ENCODE results near the gene EPS15.
"Not testable (repeated sequence)": the region's sequence is repeated elsewhere in the genome, so short reads cannot be mapped to it uniquely, and the experiment has no call there.

The EPS15 gene

DNA sequence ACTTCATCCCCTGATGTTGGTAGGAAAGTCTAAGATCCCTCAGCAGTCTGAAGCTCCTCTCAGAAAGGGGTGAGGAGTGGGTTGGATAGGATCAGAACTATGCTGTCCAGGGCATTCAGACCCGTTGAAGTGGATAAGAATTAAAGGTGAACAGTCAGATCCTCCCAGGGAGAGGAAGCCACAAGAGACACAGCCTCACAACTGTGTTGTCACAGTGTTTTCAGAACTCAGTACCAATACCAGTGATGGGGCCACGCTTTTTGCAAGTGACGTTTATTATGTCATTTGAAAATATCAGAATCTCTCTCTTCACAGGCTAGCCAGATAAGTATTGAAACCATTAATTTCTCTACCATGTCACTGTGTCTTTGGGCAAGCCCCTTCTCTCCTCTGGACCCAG lies 15.4 kb upstream of the EPS15 start:
- TF ChIP-seq, protein P1, sequence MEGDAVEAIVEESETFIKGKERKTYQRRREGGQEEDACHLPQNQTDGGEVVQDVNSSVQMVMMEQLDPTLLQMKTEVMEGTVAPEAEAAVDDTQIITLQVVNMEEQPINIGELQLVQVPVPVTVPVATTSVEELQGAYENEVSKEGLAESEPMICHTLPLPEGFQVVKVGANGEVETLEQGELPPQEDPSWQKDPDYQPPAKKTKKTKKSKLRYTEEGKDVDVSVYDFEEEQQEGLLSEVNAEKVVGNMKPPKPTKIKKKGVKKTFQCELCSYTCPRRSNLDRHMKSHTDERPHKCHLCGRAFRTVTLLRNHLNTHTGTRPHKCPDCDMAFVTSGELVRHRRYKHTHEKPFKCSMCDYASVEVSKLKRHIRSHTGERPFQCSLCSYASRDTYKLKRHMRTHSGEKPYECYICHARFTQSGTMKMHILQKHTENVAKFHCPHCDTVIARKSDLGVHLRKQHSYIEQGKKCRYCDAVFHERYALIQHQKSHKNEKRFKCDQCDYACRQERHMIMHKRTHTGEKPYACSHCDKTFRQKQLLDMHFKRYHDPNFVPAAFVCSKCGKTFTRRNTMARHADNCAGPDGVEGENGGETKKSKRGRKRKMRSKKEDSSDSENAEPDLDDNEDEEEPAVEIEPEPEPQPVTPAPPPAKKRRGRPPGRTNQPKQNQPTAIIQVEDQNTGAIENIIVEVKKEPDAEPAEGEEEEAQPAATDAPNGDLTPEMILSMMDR (conservative IDR thresholded peaks at IDR 0.05; ENCODE audit: control insufficient read depth, insufficient read depth, low read depth, low read length): no peak
- no peak overlapping the region for H3K4me3 ChIP-seq (ENCODE audit: control insufficient read depth, low read depth, low read length)
- DNase-seq (ENCODE audit: low read depth): no peak

DNA sequence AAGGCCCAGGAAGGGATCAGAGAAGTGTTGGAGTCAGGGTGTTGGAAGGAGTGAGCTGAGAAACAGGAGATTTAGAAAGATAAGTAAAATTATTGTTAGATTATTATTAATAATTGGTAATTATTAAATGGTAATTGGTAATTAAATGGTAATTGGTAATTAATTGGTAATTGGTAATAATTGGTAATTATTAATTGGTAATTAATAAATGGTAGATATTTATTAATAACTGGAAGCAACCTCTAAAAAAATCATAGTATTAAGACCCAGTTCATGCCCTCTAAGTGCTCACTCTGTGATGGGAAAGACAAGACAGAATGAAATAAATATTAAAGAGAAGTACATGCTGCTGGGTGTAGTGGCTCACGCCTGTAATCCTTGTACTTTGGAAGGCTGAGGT lies 13.8 kb upstream of the EPS15 start:
- H3K4me3 ChIP-seq (ENCODE audit: control insufficient read depth, low read depth, low read length): no peak overlapping the region
- TF ChIP-seq, protein P1 (conservative IDR thresholded peaks at IDR 0.05; ENCODE audit: control insufficient read depth, insufficient read depth, low read depth, low read length): no peak
- DNase-seq (ENCODE audit: low read depth): no peak

DNA sequence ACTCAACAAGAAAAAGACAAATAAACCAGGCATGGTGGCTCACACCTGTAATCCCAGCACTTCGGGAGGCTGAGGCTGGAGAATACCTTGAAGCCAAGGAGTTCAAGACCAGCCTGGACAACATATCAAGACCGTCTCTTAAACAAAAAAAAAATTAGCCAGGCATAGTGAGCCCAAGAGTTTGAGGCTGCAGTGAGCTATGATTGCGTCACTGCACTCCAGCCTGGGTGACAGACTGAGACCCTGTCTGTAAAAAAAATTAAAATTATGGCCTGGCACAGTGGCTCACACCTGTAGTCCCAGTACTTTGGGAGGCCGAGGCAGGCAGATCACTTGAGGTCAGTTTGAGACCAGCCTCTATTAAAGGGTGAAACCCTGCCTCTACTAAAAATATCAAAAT lies 11.4 kb upstream of the EPS15 start:
- DNase-seq (ENCODE audit: low read depth); H3K4me3 ChIP-seq (ENCODE audit: control insufficient read depth, low read depth, low read length): not testable (repeated sequence)

DNA sequence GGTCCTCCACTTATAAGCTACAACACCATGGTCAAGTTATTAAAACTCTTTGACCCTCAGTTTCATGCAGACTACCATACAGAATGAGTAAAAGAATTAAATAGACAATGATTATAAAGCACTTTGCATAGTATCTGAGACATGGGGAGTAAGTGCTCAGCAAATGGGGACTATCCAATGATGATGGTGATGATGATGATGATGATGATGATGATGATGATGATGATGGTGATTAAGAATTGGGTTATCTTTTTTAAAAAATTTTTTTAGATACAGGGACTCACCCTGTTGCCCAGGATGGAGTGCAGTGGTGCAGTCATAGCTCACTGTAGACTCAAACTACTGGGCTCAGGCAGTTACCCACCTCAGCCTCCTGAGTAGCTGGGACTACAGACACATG lies 8.1 kb upstream of the EPS15 start:
- DNase-seq (ENCODE audit: low read depth): no peak
- no peak overlapping the region for H3K4me3 ChIP-seq (ENCODE audit: control insufficient read depth, low read depth, low read length)
- TF ChIP-seq, protein P1 (conservative IDR thresholded peaks at IDR 0.05; ENCODE audit: control insufficient read depth, insufficient read depth, low read depth, low read length): no peak

DNA sequence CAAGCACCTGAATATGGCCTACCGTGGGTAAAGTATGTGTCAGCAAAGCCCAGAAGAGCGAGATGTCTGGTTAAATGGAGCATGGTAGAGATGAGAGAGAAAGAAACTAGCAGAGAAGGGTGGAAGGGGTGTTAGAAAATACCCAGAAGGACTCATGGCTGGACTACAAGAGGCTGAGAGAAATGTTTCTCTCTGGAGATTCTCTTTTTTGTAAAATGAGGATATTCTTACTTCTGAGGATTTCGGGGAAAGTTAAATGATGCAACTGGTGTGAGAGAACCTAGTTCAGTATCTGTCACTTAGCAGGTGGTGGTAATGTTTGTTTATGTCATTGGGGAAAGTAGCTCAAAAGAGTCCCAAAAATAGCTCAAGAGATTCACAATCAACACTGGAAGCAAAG lies 7.2 kb upstream of the EPS15 start:
- no peak overlapping the region for H3K4me3 ChIP-seq (ENCODE audit: control insufficient read depth, low read depth, low read length)
- no peak for DNase-seq (ENCODE audit: low read depth)
- TF ChIP-seq, protein P1 (conservative IDR thresholded peaks at IDR 0.05; ENCODE audit: control insufficient read depth, insufficient read depth, low read depth, low read length): no peak

DNA sequence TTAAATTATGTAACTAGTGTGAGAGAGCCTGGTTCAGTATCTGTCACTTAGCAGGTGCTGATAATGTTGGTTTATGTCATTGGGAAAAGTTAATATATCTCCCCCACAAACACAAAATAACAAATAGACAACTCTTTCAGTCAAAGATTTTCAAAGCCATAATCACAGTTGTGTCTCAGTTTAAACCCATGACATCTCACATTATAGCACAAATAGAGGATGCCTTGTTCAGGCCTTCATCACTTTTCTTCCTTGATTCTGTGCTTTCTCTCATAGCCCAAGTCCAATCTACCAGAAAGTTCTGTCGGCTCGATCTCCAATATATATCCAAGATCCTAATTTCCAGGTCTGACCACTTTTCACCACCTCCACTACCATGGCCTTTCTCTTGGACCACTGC lies 6.2 kb upstream of the EPS15 start:
- DNase-seq (ENCODE audit: low read depth): no peak
- TF ChIP-seq, protein P1 (conservative IDR thresholded peaks at IDR 0.05; ENCODE audit: control insufficient read depth, insufficient read depth, low read depth, low read length): no peak
- no peak overlapping the region for H3K4me3 ChIP-seq (ENCODE audit: control insufficient read depth, low read depth, low read length)

DNA sequence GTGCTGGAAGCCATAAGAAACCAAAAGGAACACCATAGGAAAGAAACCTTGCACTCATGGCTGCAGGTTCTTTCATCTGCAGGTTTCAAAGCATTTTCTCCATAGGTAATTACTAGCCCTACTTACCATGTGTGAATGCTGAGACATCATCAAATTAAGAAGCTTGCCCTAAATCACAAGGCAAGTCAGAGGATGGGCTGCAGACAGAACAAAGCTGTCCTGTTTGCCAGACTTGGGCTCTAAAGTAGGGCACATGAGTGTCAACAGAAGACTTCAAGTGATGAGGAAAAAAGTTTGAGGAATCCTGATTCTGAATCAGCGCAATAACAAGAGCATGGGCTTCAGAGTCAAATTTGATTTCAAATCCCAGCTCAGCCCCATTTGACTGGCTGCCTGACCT lies 5.8 kb upstream of the EPS15 start:
- no peak overlapping the region for H3K4me3 ChIP-seq (ENCODE audit: control insufficient read depth, low read depth, low read length)
- DNase-seq (ENCODE audit: low read depth): no peak
- TF ChIP-seq, protein P1 (conservative IDR thresholded peaks at IDR 0.05; ENCODE audit: control insufficient read depth, insufficient read depth, low read depth, low read length): no peak
